Colonic mucosa (tissue), 4 donors: ENCODE measurements around the gene COMMD1. TPM values are rescaled to one million over a fixed set of nuclear protein-coding genes. Genes with fewer than 3 reads are reported as not detected.
A peak's percentile ranks its signal among the peaks of the same experiment; 100 is the strongest.
"Not testable (repeated sequence)": the region's sequence is repeated elsewhere in the genome, so short reads cannot be mapped to it uniquely, and the experiment has no call there.

Experiments
- DNase-seq: peaks from one replicate; pipeline ENCODE4 v3.0.0-alpha.2; 2020
- H3K27ac ChIP-seq: fragments of 200-600 bp; one replicate; pipeline ENCODE4 v1.8.0; 2021
- H3K27me3 ChIP-seq: fragments of 200-600 bp; one replicate; pipeline ENCODE4 v1.8.0; 2021
- H3K36me3 ChIP-seq: fragments of 200-600 bp; one replicate; pipeline ENCODE4 v1.8.0; 2021
- H3K4me1 ChIP-seq: fragments of 200-600 bp; one replicate; pipeline ENCODE4 v1.8.0; 2021; ENCODE audit warnings: mild to moderate bottlenecking
- H3K4me3 ChIP-seq: fragments of 200-600 bp; one replicate; pipeline ENCODE4 v1.8.0; 2021
- H3K9ac ChIP-seq, 2 donors: one replicate each; pipeline ENCODE4 v1.7.0; 2013; ENCODE audit warnings: control low read depth in 2 of 2, low read depth in 2 of 2, low read length in 2 of 2
- H3K9me3 ChIP-seq: fragments of 200-600 bp; one replicate; pipeline ENCODE4 v1.8.0; 2021
- intact Hi-C: fragments of 100-400 bp; cut with DNase I; formaldehyde crosslinking; loops from one replicate; pipeline ENCODE4 v1.14.1; 2022
- total RNA-seq, 2 donors: library from RNA; stranded (reverse); fragmentation: NEBNext Ultra II Directional in 1 of 2; extraction: Animal tissue kit (Norgen Biotek cat#: 25700) in 1 of 2; gene quantifications; one replicate each; pipeline ENCODE4 v1.2.1, GENCODE V29; 2021
- TF ChIP-seq, protein P1 (sequence below): fragments of 200-600 bp; IDR thresholded peaks from one replicate; pipeline ENCODE4 v1.8.0; 2022; ENCODE audit warnings: antibody characterized with exemption, mild to moderate bottlenecking
- donor health status: healthy.
- donor health status: DM: no; HTN: no; CAD: no.
- donor health status: DM: no; HTN: no; CAD: no.

COMMD1 gene
- total RNA-seq, 2 donors from 2014 or later = 22.2 to 24.4 TPM

DNA sequence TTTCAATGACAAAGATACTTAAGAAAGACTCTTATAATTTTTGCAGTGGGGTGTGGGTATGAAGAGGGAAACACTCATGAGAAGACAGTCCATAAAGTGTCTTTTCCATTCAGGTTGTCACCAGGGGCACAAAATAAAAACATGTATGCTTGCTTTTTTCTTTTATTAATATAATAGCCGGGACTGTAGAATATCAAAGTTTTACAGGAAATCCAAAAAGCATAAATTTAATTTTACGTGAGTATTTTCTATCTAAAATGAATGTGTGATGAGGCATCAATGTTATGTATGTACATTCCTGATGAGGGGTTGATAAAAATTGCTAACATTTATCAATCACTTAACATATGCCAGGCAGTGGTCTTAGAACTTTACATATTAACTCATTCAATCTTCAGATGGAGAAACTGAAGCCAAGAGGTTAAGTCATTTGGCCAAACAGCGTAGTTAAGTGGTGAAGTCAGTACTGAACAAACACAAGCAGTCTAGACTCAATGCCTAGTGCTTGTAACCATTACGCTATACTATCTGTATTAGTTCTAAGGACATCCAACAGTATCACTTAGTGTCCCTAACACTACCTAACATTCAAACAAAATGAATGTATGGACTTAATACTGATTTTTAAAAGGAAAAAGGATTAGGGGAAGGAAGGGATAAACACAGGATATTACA, 27.8 kb upstream of the COMMD1 start:
- Histone ChIP-seq H3K36me3 (peaks cover 10% of the 10 kb centered on the region), H3K9me3 (no peaks in the 10 kb centered on the region), H3K4me3 (no peak overlapping the region), H3K9ac (no peak overlapping the region), H3K27ac (no peak overlapping the region), H3K27me3 (no peaks in the 10 kb centered on the region), H3K4me1 (no peaks in the 10 kb centered on the region)
- intact Hi-C loops = no loop called here
- DNase-seq = no peak
- TF ChIP-seq, protein P1, sequence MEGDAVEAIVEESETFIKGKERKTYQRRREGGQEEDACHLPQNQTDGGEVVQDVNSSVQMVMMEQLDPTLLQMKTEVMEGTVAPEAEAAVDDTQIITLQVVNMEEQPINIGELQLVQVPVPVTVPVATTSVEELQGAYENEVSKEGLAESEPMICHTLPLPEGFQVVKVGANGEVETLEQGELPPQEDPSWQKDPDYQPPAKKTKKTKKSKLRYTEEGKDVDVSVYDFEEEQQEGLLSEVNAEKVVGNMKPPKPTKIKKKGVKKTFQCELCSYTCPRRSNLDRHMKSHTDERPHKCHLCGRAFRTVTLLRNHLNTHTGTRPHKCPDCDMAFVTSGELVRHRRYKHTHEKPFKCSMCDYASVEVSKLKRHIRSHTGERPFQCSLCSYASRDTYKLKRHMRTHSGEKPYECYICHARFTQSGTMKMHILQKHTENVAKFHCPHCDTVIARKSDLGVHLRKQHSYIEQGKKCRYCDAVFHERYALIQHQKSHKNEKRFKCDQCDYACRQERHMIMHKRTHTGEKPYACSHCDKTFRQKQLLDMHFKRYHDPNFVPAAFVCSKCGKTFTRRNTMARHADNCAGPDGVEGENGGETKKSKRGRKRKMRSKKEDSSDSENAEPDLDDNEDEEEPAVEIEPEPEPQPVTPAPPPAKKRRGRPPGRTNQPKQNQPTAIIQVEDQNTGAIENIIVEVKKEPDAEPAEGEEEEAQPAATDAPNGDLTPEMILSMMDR = no peak

DNA sequence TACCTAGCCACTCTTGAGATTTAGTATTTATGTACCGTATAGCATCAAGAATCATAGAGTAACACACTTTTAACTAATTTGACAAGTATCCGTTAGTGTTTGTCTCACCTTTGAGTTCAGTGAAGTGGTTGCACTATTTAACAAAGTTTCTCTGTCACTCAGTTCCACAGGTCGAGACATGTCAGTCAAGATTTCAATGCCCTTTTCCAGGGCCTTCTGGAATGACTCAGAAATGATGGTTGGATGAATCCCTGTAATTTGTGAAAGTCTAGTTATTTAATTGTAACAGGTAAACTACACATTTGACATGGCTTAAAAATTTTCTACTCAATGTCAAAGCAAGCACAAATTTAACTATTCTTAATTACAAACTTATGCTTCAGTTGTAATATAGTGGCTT, 26.7 kb upstream of the COMMD1 start:
- peaks cover 9% of the 10 kb centered on the region for H3K36me3 ChIP-seq
- intact Hi-C loops = no loop called here

DNA sequence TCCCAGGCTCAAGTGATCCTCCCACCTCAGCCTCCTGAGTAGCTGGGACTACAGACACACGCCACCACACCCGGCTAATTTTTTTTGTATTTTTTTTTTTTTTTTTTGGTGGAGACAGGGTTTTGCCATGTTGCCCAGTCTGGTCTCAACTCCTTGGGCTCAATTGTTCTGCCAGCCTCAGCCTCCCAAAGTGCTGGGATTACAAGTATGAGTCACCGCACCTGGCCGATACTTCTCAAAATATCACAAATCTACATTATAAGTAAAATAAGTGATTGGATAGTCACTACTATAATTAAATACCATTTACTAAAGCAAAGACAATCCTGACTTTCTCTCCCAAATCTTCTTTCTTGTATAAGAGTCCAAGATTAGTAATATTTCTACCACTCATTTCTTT, 26.1 kb upstream of the COMMD1 start:
- H3K36me3 ChIP-seq = peaks cover 11% of the 10 kb centered on the region
- H3K9ac ChIP-seq, DNase-seq, intact Hi-C loops, H3K9me3 ChIP-seq, H3K4me3 ChIP-seq, H3K27me3 ChIP-seq, H3K27ac ChIP-seq, H3K4me1 ChIP-seq: not testable (repeated sequence)

More for the DNA sequence above, 26.7 kb upstream of the COMMD1 start:
- DNase-seq = no peak
- Histone ChIP-seq H3K27ac (no peak overlapping the region), H3K4me1 (no peaks in the 10 kb centered on the region), H3K9ac (no peak overlapping the region), H3K4me3 (no peak overlapping the region), H3K9me3 (no peaks in the 10 kb centered on the region), H3K27me3 (no peaks in the 10 kb centered on the region)
- TF ChIP-seq, protein P1 = no peak

DNA sequence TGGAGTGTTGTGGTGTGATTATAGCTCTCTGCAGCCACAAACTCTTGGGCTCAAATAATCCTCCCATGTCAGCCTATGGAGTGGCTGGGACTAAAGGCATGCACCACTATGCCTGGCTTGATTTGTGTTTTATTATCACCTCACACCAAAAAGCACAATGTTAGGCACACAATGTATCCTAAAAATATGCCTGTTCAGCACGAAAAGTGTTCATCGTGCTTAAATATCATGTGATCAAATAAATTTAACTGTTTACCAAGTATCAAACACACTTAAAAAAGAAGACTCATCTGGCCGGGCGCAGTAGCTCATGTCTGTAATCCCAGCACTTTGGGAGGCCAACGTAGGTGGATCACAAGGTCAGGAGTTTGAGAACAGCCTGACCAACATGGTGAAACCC, 22.6 kb upstream of the COMMD1 start:
- Histone ChIP-seq H3K4me1 (peaks cover 7% of the 10 kb centered on the region), H3K27me3 (no peaks in the 10 kb centered on the region), H3K4me3 (no peak overlapping the region), H3K27ac (no peak overlapping the region), H3K9ac (no peak overlapping the region), H3K9me3 (no peaks in the 10 kb centered on the region), H3K36me3 (peaks cover 16% of the 10 kb centered on the region)
- TF ChIP-seq, protein P1 = no peak
- no peak for DNase-seq
- intact Hi-C loops = no loop called here

DNA sequence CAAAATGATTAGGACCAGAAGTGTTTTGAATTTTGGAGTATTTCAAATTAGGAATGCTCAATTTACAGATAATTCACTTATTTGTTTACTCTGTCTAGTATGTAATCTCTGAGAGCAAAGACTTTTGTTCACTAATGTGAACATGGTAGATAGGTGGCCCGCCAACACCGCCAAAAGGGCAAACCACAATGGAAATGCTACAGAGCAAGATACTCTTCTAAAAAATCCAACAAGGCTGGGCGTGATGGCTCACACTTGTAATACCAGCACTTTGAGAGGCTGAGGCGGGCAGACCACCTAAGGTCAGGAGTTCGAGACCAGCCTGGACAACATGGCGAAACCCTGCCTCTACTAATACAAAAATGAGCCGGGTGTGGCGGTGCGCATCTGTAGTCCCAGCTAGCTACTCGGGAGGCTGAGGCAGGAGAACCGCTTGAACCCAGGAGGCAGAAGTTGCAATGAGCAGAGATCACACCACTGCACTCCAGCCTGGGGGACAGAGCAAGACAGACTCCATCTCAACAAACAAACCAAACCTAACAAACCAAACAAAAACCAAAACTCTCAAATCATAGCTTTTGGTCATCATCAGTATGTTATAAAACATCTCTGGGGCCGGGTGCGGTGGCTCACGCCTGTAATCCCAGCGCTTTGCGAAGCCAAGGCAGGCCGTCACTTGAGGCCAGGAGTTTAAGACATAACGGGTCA, 19.4 kb upstream of the COMMD1 start:
- Histone ChIP-seq H3K9ac (no peak overlapping the region), H3K4me3 (no peak overlapping the region), H3K27ac (no peak overlapping the region), H3K9me3 (no peaks in the 10 kb centered on the region), H3K27me3 (no peaks in the 10 kb centered on the region), H3K36me3 (peaks cover 16% of the 10 kb centered on the region), H3K4me1 (peaks cover 10% of the 10 kb centered on the region)
- intact Hi-C loops = no loop called here
- no peak for DNase-seq
- TF ChIP-seq, protein P1 = no peak

DNA sequence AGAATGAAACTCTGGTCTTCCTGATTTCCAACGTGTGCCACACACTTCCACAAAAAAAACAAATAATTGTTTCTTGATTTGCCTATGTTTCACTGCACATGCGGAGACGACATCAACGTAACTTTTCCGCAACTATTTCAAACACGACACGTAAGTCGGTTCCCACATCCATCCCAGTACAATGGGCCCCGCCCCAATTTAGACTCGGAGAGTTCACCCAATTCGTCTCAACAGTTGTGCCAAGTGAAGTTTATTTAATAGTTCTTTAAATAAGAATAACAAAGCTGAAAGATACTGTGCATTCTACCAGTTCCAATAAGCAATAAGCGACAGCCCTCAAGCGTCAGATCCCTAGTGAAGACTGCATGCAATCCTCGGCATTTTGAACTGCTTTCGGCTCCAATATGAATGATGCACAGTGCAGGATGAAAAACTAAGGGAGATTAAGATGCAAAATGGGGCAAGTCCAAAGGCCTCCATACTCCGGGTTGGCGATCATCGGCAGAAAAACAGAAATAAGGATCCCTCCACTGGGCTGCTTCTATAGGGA, 17.7 kb upstream of the COMMD1 start:
- peak overlapping the region; percentile 89 to 97 for H3K9ac ChIP-seq
- H3K27ac ChIP-seq = peak overlapping the region; percentile 92
- intact Hi-C loops = no loop called here
- peak overlapping the region; percentile 75 for H3K4me3 ChIP-seq
- H3K4me1 ChIP-seq = peaks cover 10% of the 10 kb centered on the region
- H3K36me3 ChIP-seq = peaks cover 11% of the 10 kb centered on the region
- H3K27me3 ChIP-seq = no peaks in the 10 kb centered on the region
- H3K9me3 ChIP-seq = no peaks in the 10 kb centered on the region
- TF ChIP-seq, protein P1 = no peak
- DNase-seq = peak; percentile 49
